Hepatocyte (in vitro differentiated cells): ENCODE data around the gene SHISAL1.

Experiments
- CTCF ChIP-seq: fragments of 200-600 bp; sonication (generic); IDR thresholded peaks from 2 replicates; pipeline ENCODE4 v1.5.1; 2016; ENCODE audit warnings: antibody characterized with exemption, mild to moderate bottlenecking; ENCODE audit not compliant: poor library complexity
- EZH2 ChIP-seq: fragments of 200-600 bp; sonication (generic); IDR thresholded peaks from 2 replicates; pipeline ENCODE4 v1.6.1; 2016; ENCODE audit warnings: antibody characterized with exemption, mild to moderate bottlenecking, borderline replicate concordance
- EZH2phosphoT487 ChIP-seq: fragments of 200-600 bp; sonication (generic); IDR thresholded peaks from one replicate; pipeline ENCODE4 v1.6.1; 2018; ENCODE audit warnings: antibody characterized with exemption, mild to moderate bottlenecking, low read depth, moderate library complexity; ENCODE audit not compliant: unreplicated experiment, severe bottlenecking

DNA sequence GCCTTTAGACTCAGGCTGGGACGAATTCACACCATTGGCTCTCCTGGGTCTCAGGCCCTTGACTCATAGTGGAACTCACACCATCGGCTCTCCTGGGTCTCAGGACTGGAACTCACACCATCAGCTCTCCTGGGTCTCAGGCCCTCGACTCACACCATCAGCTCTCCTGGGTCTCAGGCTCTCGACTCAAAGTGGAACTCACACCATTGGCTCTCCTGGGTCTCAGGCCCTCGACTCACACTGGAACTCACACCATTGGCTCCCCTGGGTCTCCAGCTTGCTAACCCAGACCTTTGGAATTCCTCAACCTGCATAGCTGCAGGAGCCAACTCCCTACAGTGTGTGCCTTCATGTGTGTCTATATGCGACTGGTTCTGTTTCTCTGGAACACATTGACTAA, 56.7 kb downstream of the SHISAL1 start:
- TF ChIP-seq EZH2phosphoT487: no peak
- no peak for TF ChIP-seq CTCF
- TF ChIP-seq EZH2: no peak
